Heart left ventricle (tissue), 16 donors: Measurements from ENCODE around the gene IGF1R. TPM values are rescaled to one million over a fixed set of nuclear protein-coding genes. Genes with fewer than 3 reads are reported as not detected.

Experiments used
- ATAC-seq, 4 donors: fragments of 200-7000 bp; cut with Tn5 transposase; one replicate each; pipeline ENCODE4 v1.9.1; 2020 to 2022; ENCODE audit warnings: moderate library complexity in 4 of 4, mild to moderate bottlenecking in 3 of 4, moderate number of reproducible peaks in 1 of 4
- DNase-seq, 5 donors: peaks; one replicate each; pipeline ENCODE4 v3.0.0-alpha.2; 2020
- H3K27ac ChIP-seq, 12 donors: fragments of 200-600 bp; sonication (generic) in 4 of 12; one replicate each; pipeline versions ENCODE4 v1.5.0 to v1.8.0; 2016 to 2022; ENCODE audit warnings: mild to moderate bottlenecking in 2 of 12
- H3K27me3 ChIP-seq, 9 donors: fragments of 200-600 bp; sonication (generic) in 2 of 9; one replicate each; pipeline versions ENCODE4 v1.5.1 to v1.8.0; 2016 to 2022; ENCODE audit warnings: mild to moderate bottlenecking in 3 of 9
- H3K36me3 ChIP-seq, 9 donors: fragments of 200-600 bp; sonication (generic) in 2 of 9; one replicate each; pipeline versions ENCODE4 v1.5.0 to v1.8.0; 2018 to 2022; ENCODE audit warnings: mild to moderate bottlenecking in 2 of 9
- H3K4me1 ChIP-seq, 12 donors: fragments of 200-600 bp; sonication (generic) in 4 of 12; one replicate each; pipeline versions ENCODE4 v1.5.0 to v1.8.0; 2016 to 2022; ENCODE audit warnings: mild to moderate bottlenecking in 3 of 12
- H3K4me3 ChIP-seq, 12 donors: fragments of 200-600 bp; sonication (generic) in 4 of 12; one replicate each; pipeline versions ENCODE4 v1.5.0 to v1.8.0; 2017 to 2022; ENCODE audit warnings: mild to moderate bottlenecking in 9 of 12, moderate library complexity in 4 of 12
- H3K9me3 ChIP-seq, 12 donors: fragments of 200-600 bp; sonication (generic) in 4 of 12; one replicate each; pipeline versions ENCODE4 v1.5.0 to v1.8.0; 2016 to 2022; ENCODE audit warnings: mild to moderate bottlenecking in 1 of 12
- POLR2A ChIP-seq, 2 donors: fragments of 450-650 bp; IDR thresholded peaks; one replicate each; pipeline ENCODE4 v1.6.1; 2017; ENCODE audit warnings: antibody characterized with exemption in 2 of 2, mild to moderate bottlenecking in 2 of 2, moderate library complexity in 2 of 2
- WGBS, 4 donors: extraction: QIAGEN DNeasy Blood & Tissue Kit in 2 of 4; methylation state at CpG; one replicate each; pipeline versions ENCODE4 v1.1.5 to v1.1.7; 2013 to 2018; 5-methylcytosine and 5-hydroxymethylcytosine counted together
- intact Hi-C, 10 donors: fragments of 100-400 bp; cut with DNase I; formaldehyde crosslinking; loops; one replicate each; pipeline versions ENCODE4 v1.11.1 to v1.14.2; 2022
- polyA plus RNA-seq, 2 donors: library from polyadenylated mRNA; stranded (reverse); fragments of 200-250 nt; gene quantifications; one replicate each; pipeline ENCODE4 v1.2.3, GENCODE V29; 2013
- total RNA-seq, 9 donors: library from RNA; depleted of rRNA in 2 of 9; stranded (reverse); fragments of >200 nt in 2 of 9; fragmentation: NEBNext Ultra II Directional in 3 of 9; extraction: Animal tissue kit (Norgen Biotek cat#: 25700) in 3 of 9; gene quantifications; one replicate each; pipeline versions ENCODE4 v1.1.0 to v1.2.4, GENCODE V29; 2016 to 2023
- TF ChIP-seq, protein P1 (sequence below), 12 donors: fragments of 200-600 bp; sonication (generic) in 4 of 12; IDR thresholded peaks; one replicate each; pipeline versions ENCODE4 v1.5.0 to v1.8.0; 2018 to 2022; ENCODE audit warnings: antibody characterized with exemption in 12 of 12, mild to moderate bottlenecking in 5 of 12
- donor health status: ischemic (EF 13 %, LVEDD 7.1; RV severe dilation, severe dysfunction).
- donor health status: healthy with polysubstance abuse.
- donor health status: DM: no; HTN: yes; CAD: no.
- donor health status: DM: no; HTN: no; CAD: no.
- donor health status: ischemic (EF 25% LVEDD 6.9; RV normal size, moderate dysfunction).
- donor health status: ischemic (EF 25% LVEDD 5.7; RV mildly dilated, moderate dysfunction).
- donor health status: healthy.
- donor health status: DM: yes; HTN: yes; CAD: no.
- donor health status: ischemic (EF 35%, LVEDD 5.7; RV mildly dilated, moderate dysfunction).
- donor health status: nonischemic (EF 11% LVEDD 7.7; RV severe dilation, severe dysfunction).
- donor health status: DM: yes; HTN: yes; CAD: no.
- donor health status: PGD.
- donor health status: ischemic (EF 29% LVEDD 5.4; RV normal size, mild dysfunction).
- donor health status: nonischemic (EF 23%, LVEDD 6.1; RV moderate dilation, normal function).

IGF1R gene
- total and polyA plus RNA-seq, 11 donors: 7.4 to 93.1 (median 40.5) TPM

DNA sequence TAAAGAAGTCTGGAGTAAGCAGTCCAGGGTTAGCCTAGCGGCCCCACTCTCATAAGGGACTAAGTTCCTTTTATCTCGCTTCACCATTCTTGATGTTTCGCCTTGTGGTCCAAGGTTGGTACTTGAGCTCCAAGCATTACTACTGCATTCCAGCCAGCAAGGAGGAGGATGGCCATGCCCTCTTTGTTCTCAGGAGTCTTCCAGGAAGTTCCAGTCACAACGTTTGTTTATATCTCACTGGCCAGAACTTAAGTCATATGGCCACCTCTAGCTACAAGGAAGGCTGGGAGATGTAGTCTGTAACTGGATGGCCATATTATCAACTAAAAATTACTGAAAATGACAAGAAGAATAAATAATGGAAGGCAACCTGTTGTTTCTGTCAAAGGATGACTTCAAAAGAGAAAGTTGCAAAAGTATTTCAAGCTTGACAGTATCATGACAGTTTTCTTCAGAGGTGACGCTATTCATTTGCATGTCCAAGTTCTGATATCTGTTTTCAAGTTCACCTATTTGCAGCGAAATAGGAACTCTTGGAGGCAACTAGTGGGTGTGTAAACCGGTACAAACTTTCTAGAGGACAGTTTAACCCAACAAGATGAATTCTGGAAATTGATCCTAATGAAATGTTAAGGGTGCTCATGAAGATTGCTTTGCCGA lies 240.6 kb downstream of the IGF1R start:
- intact Hi-C loops: loop anchor here in 4 of 10 donors (5.0 to 10.0 kb wide), 3 partner anchors 166 to 374 kb away; no protein-coding TSS in a partner anchor
- H3K27me3 ChIP-seq: no peaks in the 10 kb centered on the region
- H3K4me1 ChIP-seq: peaks cover 0 to 32% (median 16%) of the 10 kb centered on the region in 12 donors
- peak in 1 of 4 donors; percentile 11 for ATAC-seq
- TF ChIP-seq, protein P1, sequence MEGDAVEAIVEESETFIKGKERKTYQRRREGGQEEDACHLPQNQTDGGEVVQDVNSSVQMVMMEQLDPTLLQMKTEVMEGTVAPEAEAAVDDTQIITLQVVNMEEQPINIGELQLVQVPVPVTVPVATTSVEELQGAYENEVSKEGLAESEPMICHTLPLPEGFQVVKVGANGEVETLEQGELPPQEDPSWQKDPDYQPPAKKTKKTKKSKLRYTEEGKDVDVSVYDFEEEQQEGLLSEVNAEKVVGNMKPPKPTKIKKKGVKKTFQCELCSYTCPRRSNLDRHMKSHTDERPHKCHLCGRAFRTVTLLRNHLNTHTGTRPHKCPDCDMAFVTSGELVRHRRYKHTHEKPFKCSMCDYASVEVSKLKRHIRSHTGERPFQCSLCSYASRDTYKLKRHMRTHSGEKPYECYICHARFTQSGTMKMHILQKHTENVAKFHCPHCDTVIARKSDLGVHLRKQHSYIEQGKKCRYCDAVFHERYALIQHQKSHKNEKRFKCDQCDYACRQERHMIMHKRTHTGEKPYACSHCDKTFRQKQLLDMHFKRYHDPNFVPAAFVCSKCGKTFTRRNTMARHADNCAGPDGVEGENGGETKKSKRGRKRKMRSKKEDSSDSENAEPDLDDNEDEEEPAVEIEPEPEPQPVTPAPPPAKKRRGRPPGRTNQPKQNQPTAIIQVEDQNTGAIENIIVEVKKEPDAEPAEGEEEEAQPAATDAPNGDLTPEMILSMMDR (IDR thresholded peaks at IDR 0.05): no peak
- TF ChIP-seq POLR2A (IDR thresholded peaks at IDR 0.05): no peak
- WGBS, 4 donors: 84 to 89% (median 85%) methylated on average over 8 of the region's 8 CpGs
- H3K27ac ChIP-seq: no peak overlapping the region
- H3K4me3 ChIP-seq: no peak overlapping the region
- H3K9me3 ChIP-seq: no peaks in the 10 kb centered on the region
- H3K36me3 ChIP-seq: peaks cover 0 to 25% (median 3%) of the 10 kb centered on the region in 9 donors
- DNase-seq: no peak

DNA sequence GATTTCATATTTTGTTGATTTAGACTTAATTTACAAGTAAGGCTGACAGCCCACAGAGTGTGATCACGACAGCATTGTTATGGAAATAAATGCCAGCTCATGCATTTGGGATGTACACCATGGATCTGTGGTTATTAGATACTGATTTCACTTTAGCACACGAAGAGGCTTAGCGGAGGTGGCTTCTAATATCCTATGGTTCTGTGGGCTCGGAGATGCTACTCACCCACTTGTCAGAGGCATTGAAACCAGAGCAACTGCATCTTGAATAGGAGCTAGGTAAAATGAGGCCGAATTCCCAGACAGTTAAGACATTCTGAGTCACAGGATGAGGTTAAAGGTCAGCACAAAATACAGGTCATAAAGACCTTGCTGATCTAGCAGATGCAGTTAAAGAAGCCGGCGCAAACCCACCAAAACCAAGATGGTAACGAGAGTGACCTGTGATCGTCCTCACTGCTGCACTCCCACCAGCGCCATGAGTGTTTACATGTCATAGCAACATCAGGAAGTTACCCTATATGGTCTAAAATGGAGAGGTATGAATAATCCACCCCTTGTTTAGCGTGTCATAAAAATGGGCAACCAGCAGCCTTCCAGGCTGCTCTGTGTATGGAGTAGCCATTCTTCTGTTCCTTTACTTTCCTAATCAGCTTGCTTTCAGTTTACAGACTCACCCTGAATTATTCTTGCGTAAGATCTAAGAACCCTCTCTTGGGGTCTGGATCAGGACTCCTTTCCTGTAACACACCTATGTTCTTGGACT lies 241.8 kb downstream of the IGF1R start:
- H3K27ac ChIP-seq: no peak overlapping the region
- intact Hi-C loops: loop anchor here in 5 of 10 donors (5.0 to 10.0 kb wide), 4 partner anchors 165 to 375 kb away; no protein-coding TSS in a partner anchor
- peaks cover 0 to 26% (median 3%) of the 10 kb centered on the region in 9 donors for H3K36me3 ChIP-seq
- peaks cover 0 to 20% (median 4%) of the 10 kb centered on the region in 12 donors for H3K4me1 ChIP-seq
- 89 to 95% (median 94%) methylated on average over 12 of the region's 12 CpGs for WGBS, 4 donors
- H3K9me3 ChIP-seq: no peaks in the 10 kb centered on the region
- no peak overlapping the region for H3K4me3 ChIP-seq
- no peak for TF ChIP-seq POLR2A (IDR thresholded peaks at IDR 0.05)
- TF ChIP-seq, protein P1 (IDR thresholded peaks at IDR 0.05): no peak
- no peaks in the 10 kb centered on the region for H3K27me3 ChIP-seq
- DNase-seq (no peak), ATAC-seq (peak in 1 of 4 donors; percentile 27)

DNA sequence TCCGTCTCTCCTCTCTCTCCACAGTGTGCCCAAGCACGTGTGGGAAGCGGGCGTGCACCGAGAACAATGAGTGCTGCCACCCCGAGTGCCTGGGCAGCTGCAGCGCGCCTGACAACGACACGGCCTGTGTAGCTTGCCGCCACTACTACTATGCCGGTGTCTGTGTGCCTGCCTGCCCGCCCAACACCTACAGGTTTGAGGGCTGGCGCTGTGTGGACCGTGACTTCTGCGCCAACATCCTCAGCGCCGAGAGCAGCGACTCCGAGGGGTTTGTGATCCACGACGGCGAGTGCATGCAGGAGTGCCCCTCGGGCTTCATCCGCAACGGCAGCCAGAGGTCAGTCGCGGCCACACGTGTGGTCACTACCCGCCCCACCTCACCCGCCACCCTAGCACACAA lies 243.0 kb downstream of the IGF1R start:
- 95 to 97% (median 96%) methylated on average over 28 to 31 of the region's 31 CpGs for WGBS, 4 donors
- Histone ChIP-seq H3K9me3 (no peaks in the 10 kb centered on the region), H3K27ac (no peak overlapping the region), H3K4me3 (no peak overlapping the region), H3K36me3 (peaks cover 0 to 34% (median 3%) of the 10 kb centered on the region in 9 donors), H3K4me1 (peaks cover 0 to 22% (median 5%) of the 10 kb centered on the region in 12 donors), H3K27me3 (no peaks in the 10 kb centered on the region)
- no peak for DNase-seq
- TF ChIP-seq POLR2A (IDR thresholded peaks at IDR 0.05): no peak
- TF ChIP-seq, protein P1 (IDR thresholded peaks at IDR 0.05): no peak
- intact Hi-C loops: loop anchor here in 1 of 10 donors (10.0 kb wide), 1 partner anchor 174 kb away; no protein-coding TSS in a partner anchor
- ATAC-seq: peak in 1 of 4 donors; percentile 26

DNA sequence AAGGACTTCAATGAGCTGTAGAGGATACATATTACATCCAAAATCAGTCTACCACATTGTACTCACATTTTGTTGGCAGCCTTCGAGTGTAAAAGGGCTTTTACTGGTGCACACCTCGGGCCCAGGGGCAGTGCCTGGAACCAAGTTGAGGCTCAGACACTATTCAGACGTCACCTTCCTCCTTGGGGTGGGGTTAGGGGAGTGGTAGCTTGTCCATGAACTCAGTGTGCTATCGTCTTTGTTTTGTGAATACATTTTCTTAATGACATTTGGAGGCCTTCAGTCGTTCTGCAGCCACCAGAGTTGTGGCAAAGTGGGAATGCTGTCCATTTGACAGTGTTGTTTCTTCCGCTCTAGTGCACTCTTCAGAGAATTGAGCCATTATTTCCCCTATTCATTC lies 245.1 kb downstream of the IGF1R start:
- H3K4me1 ChIP-seq: peaks cover 0 to 24% (median 5%) of the 10 kb centered on the region in 12 donors
- no peak for TF ChIP-seq POLR2A (IDR thresholded peaks at IDR 0.05)
- TF ChIP-seq, protein P1 (IDR thresholded peaks at IDR 0.05): no peak

More for the DNA sequence above, 245.1 kb downstream of the IGF1R start:
- Histone ChIP-seq H3K4me3 (no peak overlapping the region), H3K27ac (no peak overlapping the region), H3K27me3 (no peaks in the 10 kb centered on the region), H3K36me3 (peaks cover 0 to 51% (median 10%) of the 10 kb centered on the region in 9 donors), H3K9me3 (no peaks in the 10 kb centered on the region)
- WGBS, 4 donors: 70 to 81% (median 80%) methylated on average over 6 of the region's 6 CpGs
- DNase-seq: no peak
- intact Hi-C loops: loop anchor here in 1 of 10 donors (10.0 kb wide), 1 partner anchor 171 kb away; no protein-coding TSS in a partner anchor
- ATAC-seq: no peak
